GM12878 (cell line): ENCODE results near the gene SEMA5A. TPM values are rescaled to one million over a fixed set of nuclear protein-coding genes. Genes with fewer than 3 reads are reported as not detected.

ENCODE experiments used
- ATAC-seq: fragments of 200-7000 bp; cut with Tn5 transposase; 3 replicates; pipeline ENCODE4 v1.9.1; 2020; ENCODE audit warnings: mild to moderate bottlenecking, moderate library complexity
- BruUV-seq: library from RNA; stranded (reverse); fragments of 400-500 nt; replicated peaks from 2 replicates; lab custom pipeline; 2021; lab: Mats Ljungman, UMichigan
- CTCF ChIA-PET: fragments of 300-600 bp; sonication (Branson Sonifier 250); formaldehyde crosslinking; extraction: SDS; loops from one replicate; lab custom pipeline; 2021; ENCODE audit warnings: inconsistent platforms; lab: Yijun Ruan, JAX
- POLR2A ChIA-PET: fragments of 350-600 bp; formaldehyde crosslinking; extraction: SDS; loops from one replicate; lab custom pipeline; 2021; ENCODE audit warnings: inconsistent platforms; lab: Charles Lee
- RAD21 ChIA-PET: fragments of 300-600 bp; sonication (Branson Sonifier 250); formaldehyde crosslinking; loops from one replicate; lab custom pipeline; 2023; ENCODE audit warnings: antibody characterized with exemption; ENCODE audit not compliant: unreplicated experiment; lab: Charles Lee
- SMC1A ChIA-PET: fragments of 300-600 bp; sonication (Branson Sonifier 250); formaldehyde crosslinking; loops from one replicate; lab custom pipeline; 2023; ENCODE audit not compliant: unreplicated experiment, uncharacterized antibody; lab: Charles Lee
- DNase-seq: peaks from one replicate; pipeline ENCODE4 v3.0.0-alpha.2; 2011; ENCODE audit warnings: low read depth, low spot score
- FAIRE-seq: peaks from 3 replicates; lab custom pipeline; 2011; peaks lifted over from hg19 to GRCh38; lab: Jason Lieb, UNC
- H2AFZ ChIP-seq: 2 replicates; pipeline ENCODE4 v1.6.0; 2011; ENCODE audit warnings: low read depth, low read length, control low read depth; ENCODE audit not compliant: control insufficient read depth
- H3K27ac ChIP-seq: 2 replicates; pipeline ENCODE4 v1.5.1; 2011; ENCODE audit warnings: control low read depth; ENCODE audit not compliant: control insufficient read depth, insufficient read depth
- H3K27me3 ChIP-seq, 2 experiments: replicated peaks in 1 of 2; 2 replicates each; pipeline versions ENCODE4 v1.6.0 to v1.6.1; 2011; ENCODE audit warnings: low read length in 1 of 2; ENCODE audit not compliant: control insufficient read depth in 2 of 2, insufficient read depth in 2 of 2
- H3K36me3 ChIP-seq, 2 experiments: 2 replicates each; pipeline ENCODE4 v1.5.1; 2011; ENCODE audit warnings: low read length in 1 of 2; ENCODE audit not compliant: control insufficient read depth in 2 of 2, insufficient read depth in 2 of 2
- H3K4me1 ChIP-seq: 2 replicates; pipeline ENCODE4 v1.6.1; 2011; ENCODE audit warnings: mild to moderate bottlenecking, low read length, moderate library complexity, mixed read lengths; ENCODE audit not compliant: control insufficient read depth, insufficient read depth
- H3K4me2 ChIP-seq: 2 replicates; pipeline ENCODE4 v1.6.0; 2011; ENCODE audit warnings: control low read depth; ENCODE audit not compliant: control insufficient read depth, insufficient read depth
- H3K4me3 ChIP-seq: fragments of 200-600 bp; sonication (generic); 2 replicates; pipeline ENCODE4 v1.5.1; 2016
- H3K79me2 ChIP-seq: 2 replicates; pipeline ENCODE4 v1.6.0; 2011; ENCODE audit warnings: low read length; ENCODE audit not compliant: control insufficient read depth, insufficient read depth
- H3K9ac ChIP-seq: 2 replicates; pipeline ENCODE4 v1.8.0; 2011; ENCODE audit warnings: low read length, control low read depth, mixed read lengths; ENCODE audit not compliant: control insufficient read depth, insufficient read depth
- H3K9me3 ChIP-seq: replicated peaks from 3 replicates; pipeline ENCODE4 v1.5.1; 2011; ENCODE audit warnings: mild to moderate bottlenecking, low read length; ENCODE audit not compliant: control insufficient read depth, insufficient read depth
- H4K20me1 ChIP-seq: 2 replicates; pipeline ENCODE4 v1.6.0; 2011; ENCODE audit not compliant: control insufficient read depth, insufficient read depth
- CBX5 ChIP-seq: sonication (generic); IDR thresholded peaks from 2 replicates; pipeline ENCODE4 v1.6.1; 2016; ENCODE audit warnings: low read depth, moderate library complexity, mild to moderate bottlenecking, inconsistent platforms
- SRF ChIP-seq, 2 experiments: IDR thresholded peaks; 2 replicates each; pipeline ENCODE4 v1.6.1; 2011; ENCODE audit warnings: low read depth in 2 of 2, low read length in 2 of 2, mild to moderate bottlenecking in 1 of 2, moderate library complexity in 1 of 2
- ZNF384 ChIP-seq: IDR thresholded peaks from 2 replicates; pipeline ENCODE4 v1.6.1; 2012; ENCODE audit warnings: low read depth, mild to moderate bottlenecking, low read length, improper control_type of control experiment, borderline replicate concordance
- WGBS: methylation state at CpG from one replicate; pipeline ENCODE4 v1.1.6; 2016; ENCODE audit warnings: low lambda C conversion rate; ENCODE audit not compliant: insufficient replicate concordance, insufficient coverage; ENCODE audit errors: missing lambda C conversion rate; 5-methylcytosine and 5-hydroxymethylcytosine counted together
- in situ Hi-C: fragments of 300-500 bp; cut with MboI; formaldehyde crosslinking; loops from 9 replicates; pipeline ENCODE4 v1.14.3; 2018; ENCODE audit warnings: mixed read lengths
- intact Hi-C: fragments of 100-400 bp; cut with micrococcal nuclease; formaldehyde crosslinking; loops from one replicate; pipeline ENCODE4 v1.14.2; 2022; ENCODE audit not compliant: unreplicated experiment
- polyA plus RNA-seq, 11 experiments: library from polyadenylated mRNA; depleted of rRNA in 4 of 11; unstranded in 6 of 11; stranded (reverse) in 5 of 11; fragments of >200 nt; fragmentation: Nextera tagmentation in 4 of 11; fragmentation: Illumina TruSeq in 1 of 11; extraction: Ambion mirVana in 4 of 11; extraction: Trizol in 1 of 11; gene quantifications; 1 replicate in 1 of 11; 2 replicates in 10 of 11; pipeline versions ENCODE4 v1.2.1 to v1.2.3, GENCODE V29; 2011 to 2016; ENCODE audit warnings: inconsistent platforms in 2 of 11, missing spikeins in 2 of 11, low read depth in 1 of 11
- total RNA-seq, 4 experiments: library from RNA; depleted of rRNA in 3 of 4; stranded (reverse); fragments of >200 nt in 3 of 4; fragmentation: Illumina TruSeq in 1 of 4; extraction: Trizol in 1 of 4; gene quantifications; 2 replicates each; pipeline versions ENCODE4 v1.2.1 to v1.2.3, GENCODE V29; 2013 to 2021

SEMA5A gene
- total and polyA plus RNA-seq, 10 of the 15 experiments (the other 5 are each of a cell fraction or from before 2014, with no cell fraction given) = 0.03 to 2.4 (median 0.09) TPM; not detected in 1

- no peaks in the 10 kb centered on the region for H3K27me3 ChIP-seq
- no TSS peak for BruUV-seq
- TF ChIP-seq SRF (IDR thresholded peaks at IDR 0.05; ENCODE audit: low read depth in 2 of 2, low read length in 2 of 2) (no peak), CBX5 (no peak)
- ChIA-PET SMC1A (no interaction called here), POLR2A (no interaction called here), RAD21 (no interaction called here), CTCF (no interaction called here)
- DNase-seq = no peak
- no peaks in the 10 kb centered on the region for H3K79me2 ChIP-seq
- intact Hi-C loops (no loop called here), in situ Hi-C loops (no loop called here)
- 0% methylated on average over 2 of the region's 2 CpGs for WGBS
- no peaks in the 10 kb centered on the region for H3K36me3 ChIP-seq
- H3K4me1 ChIP-seq = no peaks in the 10 kb centered on the region
- no peak overlapping the region for H3K9ac ChIP-seq
- H3K27ac ChIP-seq = no peak overlapping the region
- no peak overlapping the region for H3K4me2 ChIP-seq
- no peak overlapping the region for H3K4me3 ChIP-seq
- H3K9me3 ChIP-seq = no peaks in the 10 kb centered on the region; the same call in 2 of the 3 replicates
- FAIRE-seq = no peak
- H4K20me1 ChIP-seq = no peaks in the 10 kb centered on the region
- H2AFZ ChIP-seq = no peak overlapping the region
- no peak for ATAC-seq
Observed at GRCh38 chr5:9447691-9448090, 98.2 kb downstream of the SEMA5A start.

- RAD21 ChIA-PET = no interaction called here
- H3K4me1 ChIP-seq = no peaks in the 10 kb centered on the region
- no peaks in the 10 kb centered on the region for H3K79me2 ChIP-seq
- no peak overlapping the region for H3K4me2 ChIP-seq
- no peaks in the 10 kb centered on the region for H3K36me3 ChIP-seq
- SMC1A ChIA-PET = interaction anchor here (1.1 kb wide), 1 partner anchor 13 kb away, joined by 3 read pairs; no protein-coding TSS in a partner anchor
- ATAC-seq = no peak
- FAIRE-seq = no peak
- TF ChIP-seq ZNF384 = no peak
- intact Hi-C loops = no loop called here
- no peak overlapping the region for H3K9ac ChIP-seq
- 34% methylated on average over 2 of the region's 2 CpGs for WGBS
- no peak overlapping the region for H3K27ac ChIP-seq
- no peaks in the 10 kb centered on the region for H4K20me1 ChIP-seq
- CTCF ChIA-PET = no interaction called here
- in situ Hi-C loops = no loop called here
- H3K27me3 ChIP-seq = no peaks in the 10 kb centered on the region
- no TSS peak for BruUV-seq
- H3K9me3 ChIP-seq = no peaks in the 10 kb centered on the region; the same call in 2 of the 3 replicates
- no peak for DNase-seq
- POLR2A ChIA-PET = no interaction called here
- H3K4me3 ChIP-seq = no peak overlapping the region
- H2AFZ ChIP-seq = no peak overlapping the region
Observed at GRCh38 chr5:9445826-9446388, 100.0 kb downstream of the SEMA5A start.
